CD4-positive, alpha-beta T cell treated with Interleukin-1 beta for 1 hour (primary cell): ENCODE data around the gene ANKRD13B.

ENCODE experiments used
- DNase-seq, 2 donors: peaks; one replicate each; pipeline ENCODE4 v3.0.0-alpha.2; 2020 to 2022

Gene ANKRD13B

GRCh38 chr17:29569245-29569950, 23.5 kb upstream of the ANKRD13B start:
- DNase-seq: no peak

- no peak for DNase-seq
Measured at GRCh38 chr17:29570521-29570920, 22.4 kb upstream of the ANKRD13B start.

DNA sequence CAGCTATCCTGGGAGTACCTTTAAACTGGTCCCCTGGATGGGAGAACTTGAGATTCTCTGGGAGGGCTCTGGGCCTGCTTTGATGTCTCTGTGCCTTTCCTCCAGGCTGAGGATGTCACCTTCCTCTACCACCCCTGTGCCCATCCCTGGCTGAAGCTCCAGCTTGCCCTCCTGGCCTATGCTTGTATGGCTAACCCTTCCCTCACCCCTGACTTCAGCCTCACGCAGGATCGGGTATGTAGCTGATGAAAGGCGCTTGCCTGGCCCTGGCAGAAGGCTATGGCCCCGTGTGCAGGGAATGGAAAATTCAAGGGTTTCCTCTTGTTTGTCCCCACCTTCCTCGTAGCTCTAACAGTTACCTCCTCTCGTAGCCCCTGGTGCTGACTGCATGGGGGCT, 21.4 kb upstream of the ANKRD13B start:
- no peak for DNase-seq

DNA sequence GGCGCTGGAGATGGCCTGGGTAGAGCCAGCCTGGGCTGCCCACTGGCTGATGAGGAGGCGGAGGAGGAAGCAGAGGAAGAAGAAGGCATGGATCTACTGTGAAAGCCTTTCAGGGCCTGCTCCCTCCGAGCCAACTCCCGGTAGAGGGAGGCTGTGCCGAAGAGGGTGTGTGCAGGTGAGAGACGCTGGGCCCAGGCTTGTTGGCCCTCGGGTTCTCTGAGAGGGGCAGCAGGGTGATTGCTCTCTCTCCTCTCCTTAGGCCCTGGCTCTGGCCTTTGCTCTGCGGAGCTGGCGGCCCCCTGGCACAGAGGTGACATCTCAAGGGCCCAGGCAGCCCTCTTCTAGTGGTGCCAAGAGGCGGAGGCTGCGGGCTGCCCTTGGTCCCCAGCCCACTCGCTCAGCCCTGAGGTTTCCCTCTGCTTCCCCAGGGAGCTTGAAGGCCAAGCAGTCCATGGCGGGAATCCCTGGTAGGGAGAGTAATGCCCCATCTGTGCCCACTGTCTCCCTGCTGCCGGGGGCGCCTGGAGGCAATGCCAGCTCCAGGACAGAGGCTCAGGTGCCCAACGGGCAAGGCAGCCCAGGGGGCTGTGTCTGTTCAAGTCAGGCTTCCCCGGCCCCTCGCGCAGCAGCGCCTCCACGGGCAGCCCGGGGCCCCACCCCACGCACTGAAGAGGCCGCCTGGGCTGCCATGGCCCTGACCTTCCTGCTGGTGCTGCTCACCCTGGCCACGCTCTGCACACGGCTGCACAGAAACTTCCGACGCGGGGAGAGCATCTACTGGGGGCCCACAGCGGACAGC, 20.9 kb upstream of the ANKRD13B start:
- no peak for DNase-seq

GRCh38 chr17:29572691-29573557, 20.0 kb upstream of the ANKRD13B start:
- DNase-seq: peak; percentile 54 to 67

DNA sequence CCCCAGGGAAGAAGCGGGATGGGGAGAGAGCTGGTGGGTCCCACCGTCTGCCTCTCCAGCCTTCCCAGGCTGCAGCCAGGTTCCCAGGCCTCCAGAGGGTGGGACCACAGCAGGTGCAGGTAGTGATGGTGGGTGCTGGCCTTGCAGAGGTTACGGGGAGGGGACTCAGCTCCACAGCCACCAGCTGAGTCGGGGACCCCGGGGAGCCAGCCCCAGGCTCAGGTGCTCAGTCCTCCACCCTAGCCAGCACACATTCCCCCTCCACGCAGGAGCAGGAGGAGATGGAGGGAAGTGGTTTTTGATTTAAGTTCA, 19.4 kb upstream of the ANKRD13B start:
- DNase-seq: no peak

- DNase-seq: no peak
Measured at GRCh38 chr17:29573871-29574731, 18.8 kb upstream of the ANKRD13B start.

- no peak for DNase-seq
Measured at GRCh38 chr17:29574732-29575510, 18.0 kb upstream of the ANKRD13B start.

DNA sequence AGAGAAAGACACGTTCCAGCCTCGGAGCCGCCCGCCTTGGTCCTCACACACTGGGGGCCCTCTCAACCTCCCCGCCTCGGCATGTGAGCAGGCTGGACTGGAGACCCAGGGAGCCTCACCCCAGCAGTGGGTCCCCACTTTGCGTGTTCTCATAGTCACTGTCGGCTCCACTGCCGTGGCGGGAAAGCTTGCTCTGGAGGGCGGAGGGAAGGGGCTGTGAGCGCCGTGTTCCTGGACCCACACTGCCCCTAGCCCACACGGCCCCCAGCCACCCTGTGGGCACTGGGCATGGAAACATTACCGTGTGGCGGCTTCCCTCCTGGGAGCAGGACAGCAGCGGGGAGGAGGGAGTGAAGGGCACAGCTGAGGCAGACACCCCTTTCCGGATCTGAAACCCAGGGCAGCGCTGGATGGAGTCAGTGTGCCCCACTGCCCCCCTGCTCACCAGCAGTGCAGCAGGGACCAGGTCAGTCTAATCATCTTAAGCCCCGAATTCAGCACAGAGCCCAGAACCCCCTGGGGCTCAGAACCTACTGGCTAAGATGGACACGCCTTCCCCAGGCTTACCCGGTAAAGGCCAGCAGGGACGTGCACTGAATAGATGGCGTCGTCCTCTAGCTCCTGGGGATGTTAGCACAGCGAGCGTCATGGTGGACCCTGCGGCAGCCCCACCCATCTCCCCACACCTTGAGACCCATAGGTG, 17.3 kb upstream of the ANKRD13B start:
- DNase-seq: no peak

- no peak for DNase-seq
Measured at GRCh38 chr17:29576214-29577000, 16.5 kb upstream of the ANKRD13B start.

GRCh38 chr17:29577001-29577370, 15.9 kb upstream of the ANKRD13B start:
- DNase-seq: no peak

- DNase-seq: no peak
Measured at GRCh38 chr17:29577385-29578211, 15.3 kb upstream of the ANKRD13B start.

DNA sequence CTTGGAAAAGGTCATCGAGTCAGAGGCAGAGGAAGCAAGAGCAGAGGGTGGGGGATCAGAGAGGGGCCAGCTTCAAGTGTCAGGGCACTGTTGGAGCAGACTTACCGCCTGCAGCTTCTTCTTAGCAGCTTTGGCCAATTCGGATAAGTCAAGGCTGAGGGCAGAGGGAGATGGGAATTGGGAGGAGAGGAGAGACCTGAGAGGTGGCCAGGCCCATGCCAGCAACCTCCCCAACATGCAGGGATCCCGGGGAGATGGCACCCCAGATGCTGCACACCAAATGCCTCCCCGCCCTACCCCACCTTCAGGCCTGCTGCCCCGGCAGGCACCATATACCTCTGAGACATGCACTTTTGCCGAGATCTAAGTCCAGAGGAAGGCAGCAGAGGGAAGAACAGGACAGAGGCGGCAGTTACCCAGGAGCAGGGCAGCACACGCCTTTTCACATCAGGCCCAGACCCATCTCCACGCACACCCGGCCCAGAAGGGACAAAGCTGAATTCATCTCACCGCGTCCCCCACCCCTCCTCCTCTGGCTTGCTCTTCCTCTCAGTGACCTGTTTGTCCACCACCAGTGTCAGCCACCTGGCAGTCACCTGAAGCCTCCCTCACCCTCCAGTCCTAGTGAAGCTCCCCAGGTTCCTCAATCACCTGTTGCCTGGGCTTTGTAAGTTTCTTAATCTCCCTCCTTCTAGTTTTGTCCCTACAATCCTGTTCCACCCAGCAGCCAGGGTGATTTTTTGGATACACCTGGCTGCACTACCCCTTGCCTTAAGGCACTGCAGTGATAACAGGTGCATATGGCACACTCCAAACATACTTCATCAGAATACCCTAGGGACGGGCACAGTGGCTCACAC, 14.1 kb upstream of the ANKRD13B start:
- no peak for DNase-seq

GRCh38 chr17:29579866-29580771, 12.8 kb upstream of the ANKRD13B start:
- peak; percentile 91 for DNase-seq

DNA sequence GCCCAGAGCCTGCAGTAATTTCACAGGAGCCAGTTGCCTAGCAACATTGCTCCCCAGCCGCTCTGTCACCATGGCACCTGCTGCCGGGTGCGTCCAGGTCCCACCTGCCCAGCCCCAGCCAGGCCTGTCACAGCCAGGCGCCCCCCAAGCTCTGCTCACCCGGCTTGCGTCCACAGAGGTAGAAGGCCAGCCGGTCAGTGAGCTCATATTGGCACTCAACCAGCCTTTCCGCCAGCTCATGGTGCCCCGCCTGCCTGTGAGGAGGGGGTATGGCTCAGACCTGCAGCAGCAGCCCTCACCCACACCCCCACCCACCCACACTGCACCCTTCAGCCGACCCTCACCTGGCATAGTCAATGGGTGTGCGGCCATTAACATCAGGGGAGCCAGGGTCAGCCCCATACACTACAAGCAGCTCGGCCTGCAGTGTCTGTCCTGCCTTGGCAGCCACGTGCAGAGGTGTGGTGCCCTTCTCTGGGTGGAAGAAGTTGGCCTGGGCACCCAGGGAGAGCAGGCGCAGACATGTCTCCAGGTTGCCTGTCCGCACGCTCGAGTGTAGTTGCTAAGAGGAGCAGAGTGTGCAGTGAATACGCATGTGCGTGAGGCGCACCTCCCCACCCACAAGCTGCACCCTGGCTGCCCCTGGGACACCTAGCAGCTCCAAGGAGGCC, 11.2 kb upstream of the ANKRD13B start:
- DNase-seq: no peak

DNA sequence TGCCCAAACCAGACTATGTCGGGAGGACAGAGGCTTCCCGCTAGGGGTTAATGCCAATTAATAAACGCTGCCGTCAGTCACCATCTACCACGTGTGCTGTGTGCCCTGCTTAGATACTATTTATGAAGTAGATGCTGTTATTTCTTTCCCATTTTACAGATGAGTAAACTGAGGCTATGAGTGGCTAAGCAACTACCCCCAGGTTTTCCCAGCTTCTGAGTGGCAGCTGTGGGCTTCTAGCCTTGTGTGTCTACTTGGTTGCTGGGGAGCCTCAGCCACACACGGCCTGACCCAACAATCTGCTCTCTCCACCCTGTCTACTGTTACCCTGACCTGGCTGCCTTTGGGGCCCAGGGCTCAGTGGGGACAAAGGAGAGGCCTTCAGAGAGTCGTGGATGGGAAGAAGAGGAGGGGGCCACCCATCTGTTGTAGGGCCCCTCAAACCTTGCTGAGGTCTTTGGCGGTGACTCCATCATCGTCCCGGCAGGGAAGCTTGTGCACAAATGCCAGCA, 10.6 kb upstream of the ANKRD13B start:
- DNase-seq: no peak
